ENCODE data around the gene GDF10. TPM values are rescaled to one million over a fixed set of nuclear protein-coding genes. Genes with fewer than 3 reads are reported as not detected.

Gene GDF10
- total and polyA plus RNA-seq, 9 of the 15 experiments (the other 6 are each of a cell fraction or from before 2014, with no cell fraction given): 0.03 to 0.20 (median 0.11) TPM; not detected in 6

- ChIA-PET POLR2A (no interaction called here), CTCF (ENCODE audit: low intra/inter-chr PET ratio) (no interaction called here)
- Histone ChIP-seq H3K27ac (ENCODE audit: extremely low read depth, low read depth, low read length) (no peak overlapping the region), H3K4me3 (no peak overlapping the region), H3K9me3 (replicated peaks; ENCODE audit: control insufficient read depth, insufficient read depth, low read depth, low read length) (no peaks in the 10 kb centered on the region), H3K4me1 (replicated peaks in 1 of 2; ENCODE audit: control insufficient read depth in 2 of 2, insufficient read depth in 2 of 2, low read length in 2 of 2) (peaks cover 0 to 3% of the 10 kb centered on the region in 2 experiments; a peak in 1 of 5 replicates), H3K36me3 (ENCODE audit: control insufficient read depth, insufficient read depth, low read length) (no peaks in the 10 kb centered on the region), H3K79me2 (ENCODE audit: control insufficient read depth, insufficient read depth, low read length) (no peaks in the 10 kb centered on the region), H2AFZ (ENCODE audit: low read depth, low read length) (no peak overlapping the region), H3K9me1 (ENCODE audit: control insufficient read depth, insufficient read depth, low read length) (no peaks in the 10 kb centered on the region), H4K20me1 (replicated peaks; ENCODE audit: control insufficient read depth, insufficient read depth, low read length) (peaks cover 7% of the 10 kb centered on the region; the same call in 1 of the 2 replicates), H3K9ac (ENCODE audit: insufficient read depth in 1 of 2, low read depth in 2 of 2, low read length in 2 of 2) (no peak overlapping the region), H3K27me3 (ENCODE audit: control insufficient read depth in 2 of 2, insufficient read depth in 2 of 2, low read length in 2 of 2) (peaks cover 15 to 35% of the 10 kb centered on the region in 2 experiments), H3K4me2 (ENCODE audit: insufficient read depth, low read length) (no peak overlapping the region)
- 0% methylated on average over 2 of the region's 2 CpGs for WGBS (ENCODE audit: insufficient coverage, low coverage, missing lambda C conversion rate)
- ATAC-seq: no peak
- FAIRE-seq: no peak
- intact Hi-C loops (cut with micrococcal nuclease): no loop called here
- in situ Hi-C loops (cut with MboI): no loop called here
- no TSS peak for BruUV-seq (replicated peaks)
- TF ChIP-seq MLLT1 (IDR thresholded peaks at IDR 0.05): no peak
- DNase-seq (ENCODE audit: extremely low read depth in 1 of 4, low spot score in 3 of 4): no peak
These were observed 59.1 kb downstream of the GDF10 start for GRCh38 chr10:47359101-47359500.

GRCh38 chr10:47359626-47360418 lies 59.8 kb downstream of the GDF10 start:
- BruUV-seq (replicated peaks): no TSS peak
- Histone ChIP-seq H3K79me2 (ENCODE audit: control insufficient read depth, insufficient read depth, low read length) (no peaks in the 10 kb centered on the region), H3K4me3 (no peak overlapping the region), H3K9me3 (replicated peaks; ENCODE audit: control insufficient read depth, insufficient read depth, low read depth, low read length) (no peaks in the 10 kb centered on the region), H3K4me2 (ENCODE audit: insufficient read depth, low read length) (no peak overlapping the region), H3K9ac (ENCODE audit: insufficient read depth in 1 of 2, low read depth in 2 of 2, low read length in 2 of 2) (no peak overlapping the region), H2AFZ (ENCODE audit: low read depth, low read length) (no peak overlapping the region), H3K9me1 (ENCODE audit: control insufficient read depth, insufficient read depth, low read length) (no peaks in the 10 kb centered on the region), H4K20me1 (replicated peaks; ENCODE audit: control insufficient read depth, insufficient read depth, low read length) (peaks cover 3% of the 10 kb centered on the region; the same call in 1 of the 2 replicates), H3K36me3 (ENCODE audit: control insufficient read depth, insufficient read depth, low read length) (no peaks in the 10 kb centered on the region), H3K4me1 (replicated peaks in 1 of 2; ENCODE audit: control insufficient read depth in 2 of 2, insufficient read depth in 2 of 2, low read length in 2 of 2) (peaks cover 0 to 3% of the 10 kb centered on the region in 2 experiments; a peak in 1 of 5 replicates), H3K27ac (ENCODE audit: extremely low read depth, low read depth, low read length) (no peak overlapping the region), H3K27me3 (ENCODE audit: control insufficient read depth in 2 of 2, insufficient read depth in 2 of 2, low read length in 2 of 2) (peaks cover 19 to 40% of the 10 kb centered on the region in 2 experiments)
- FAIRE-seq (no peak), ATAC-seq (no peak), DNase-seq (ENCODE audit: extremely low read depth in 1 of 4, low spot score in 3 of 4) (no peak)
- intact Hi-C loops (cut with micrococcal nuclease): loop anchor here (2.0 to 5.0 kb wide), 2 partner anchors 37 to 92 kb away; no protein-coding TSS in a partner anchor
- in situ Hi-C loops (cut with MboI): no loop called here
- ChIA-PET POLR2A (interaction anchor here (0.6 kb wide), 2 partner anchors 91 to 290 kb away, joined by 3 read pairs; no protein-coding TSS in a partner anchor), CTCF (ENCODE audit: low intra/inter-chr PET ratio) (no interaction called here)
- WGBS (ENCODE audit: insufficient coverage, low coverage, missing lambda C conversion rate): 2% methylated on average over 4 of the region's 4 CpGs
- TF ChIP-seq ZNF518B (CRISPR knock-in tag; IDR thresholded peaks at IDR 0.05): no peak
- no peak for TF ChIP-seq IRF2 (CRISPR knock-in tag; IDR thresholded peaks at IDR 0.05)
- no peak for TF ChIP-seq COPS2 (conservative IDR thresholded peaks at IDR 0.05)
- TF ChIP-seq SMAD2 (IDR thresholded peaks at IDR 0.05; ENCODE audit: low read depth, low read length): no peak
- TF ChIP-seq RNF219 (CRISPR knock-in tag; IDR thresholded peaks at IDR 0.05): no peak

Measured in K562 (cell line).